Heart left ventricle (tissue), 16 donors: ENCODE measurements around the gene PARD6A. TPM values are rescaled to one million over a fixed set of nuclear protein-coding genes. Genes with fewer than 3 reads are reported as not detected.
A peak's percentile ranks its signal among the peaks of the same experiment; 100 is the strongest.

Experiments
- ATAC-seq, 4 donors: fragments of 200-7000 bp; cut with Tn5 transposase; one replicate each; pipeline ENCODE4 v1.9.1; 2020 to 2022; ENCODE audit warnings: moderate library complexity in 4 of 4, mild to moderate bottlenecking in 3 of 4, moderate number of reproducible peaks in 1 of 4
- DNase-seq, 5 donors: peaks; one replicate each; pipeline ENCODE4 v3.0.0-alpha.2; 2020
- H3K27ac ChIP-seq, 12 donors: fragments of 200-600 bp; sonication (generic) in 4 of 12; one replicate each; pipeline versions ENCODE4 v1.5.0 to v1.8.0; 2016 to 2022; ENCODE audit warnings: mild to moderate bottlenecking in 2 of 12
- H3K27me3 ChIP-seq, 9 donors: fragments of 200-600 bp; sonication (generic) in 2 of 9; one replicate each; pipeline versions ENCODE4 v1.5.1 to v1.8.0; 2016 to 2022; ENCODE audit warnings: mild to moderate bottlenecking in 3 of 9
- H3K36me3 ChIP-seq, 9 donors: fragments of 200-600 bp; sonication (generic) in 2 of 9; one replicate each; pipeline versions ENCODE4 v1.5.0 to v1.8.0; 2018 to 2022; ENCODE audit warnings: mild to moderate bottlenecking in 2 of 9
- H3K4me1 ChIP-seq, 12 donors: fragments of 200-600 bp; sonication (generic) in 4 of 12; one replicate each; pipeline versions ENCODE4 v1.5.0 to v1.8.0; 2016 to 2022; ENCODE audit warnings: mild to moderate bottlenecking in 3 of 12
- H3K4me3 ChIP-seq, 12 donors: fragments of 200-600 bp; sonication (generic) in 4 of 12; one replicate each; pipeline versions ENCODE4 v1.5.0 to v1.8.0; 2017 to 2022; ENCODE audit warnings: mild to moderate bottlenecking in 9 of 12, moderate library complexity in 4 of 12
- H3K9me3 ChIP-seq, 12 donors: fragments of 200-600 bp; sonication (generic) in 4 of 12; one replicate each; pipeline versions ENCODE4 v1.5.0 to v1.8.0; 2016 to 2022; ENCODE audit warnings: mild to moderate bottlenecking in 1 of 12
- POLR2A ChIP-seq, 2 donors: fragments of 450-650 bp; IDR thresholded peaks; one replicate each; pipeline ENCODE4 v1.6.1; 2017; ENCODE audit warnings: antibody characterized with exemption in 2 of 2, mild to moderate bottlenecking in 2 of 2, moderate library complexity in 2 of 2
- WGBS, 4 donors: extraction: QIAGEN DNeasy Blood & Tissue Kit in 2 of 4; methylation state at CpG; one replicate each; pipeline versions ENCODE4 v1.1.5 to v1.1.7; 2013 to 2018; 5-methylcytosine and 5-hydroxymethylcytosine counted together
- intact Hi-C, 10 donors: fragments of 100-400 bp; cut with DNase I; formaldehyde crosslinking; loops; one replicate each; pipeline versions ENCODE4 v1.11.1 to v1.14.2; 2022
- polyA plus RNA-seq, 2 donors: library from polyadenylated mRNA; stranded (reverse); fragments of 200-250 nt; gene quantifications; one replicate each; pipeline ENCODE4 v1.2.3, GENCODE V29; 2013
- total RNA-seq, 9 donors: library from RNA; depleted of rRNA in 2 of 9; stranded (reverse); fragments of >200 nt in 2 of 9; fragmentation: NEBNext Ultra II Directional in 3 of 9; extraction: Animal tissue kit (Norgen Biotek cat#: 25700) in 3 of 9; gene quantifications; one replicate each; pipeline versions ENCODE4 v1.1.0 to v1.2.4, GENCODE V29; 2016 to 2023
- TF ChIP-seq, protein P1 (sequence below), 12 donors: fragments of 200-600 bp; sonication (generic) in 4 of 12; IDR thresholded peaks; one replicate each; pipeline versions ENCODE4 v1.5.0 to v1.8.0; 2018 to 2022; ENCODE audit warnings: antibody characterized with exemption in 12 of 12, mild to moderate bottlenecking in 5 of 12
- donor health status: ischemic (EF 13 %, LVEDD 7.1; RV severe dilation, severe dysfunction).
- donor health status: healthy with polysubstance abuse.
- donor health status: DM: no; HTN: yes; CAD: no.
- donor health status: DM: no; HTN: no; CAD: no.
- donor health status: ischemic (EF 25% LVEDD 6.9; RV normal size, moderate dysfunction).
- donor health status: ischemic (EF 25% LVEDD 5.7; RV mildly dilated, moderate dysfunction).
- donor health status: healthy.
- donor health status: DM: yes; HTN: yes; CAD: no.
- donor health status: ischemic (EF 35%, LVEDD 5.7; RV mildly dilated, moderate dysfunction).
- donor health status: nonischemic (EF 11% LVEDD 7.7; RV severe dilation, severe dysfunction).
- donor health status: DM: yes; HTN: yes; CAD: no.
- donor health status: PGD.
- donor health status: ischemic (EF 29% LVEDD 5.4; RV normal size, mild dysfunction).
- donor health status: nonischemic (EF 23%, LVEDD 6.1; RV moderate dilation, normal function).

The PARD6A gene
- total and polyA plus RNA-seq, 11 donors: 1.7 to 7.0 (median 2.9) TPM

GRCh38 chr16:67661886-67662652 is 1.3 kb downstream of the PARD6A start:
- peaks cover 0 to 21% (median 0%) of the 10 kb centered on the region in 9 donors for H3K36me3 ChIP-seq
- no peak for TF ChIP-seq POLR2A (IDR thresholded peaks at IDR 0.05)
- TF ChIP-seq, protein P1, sequence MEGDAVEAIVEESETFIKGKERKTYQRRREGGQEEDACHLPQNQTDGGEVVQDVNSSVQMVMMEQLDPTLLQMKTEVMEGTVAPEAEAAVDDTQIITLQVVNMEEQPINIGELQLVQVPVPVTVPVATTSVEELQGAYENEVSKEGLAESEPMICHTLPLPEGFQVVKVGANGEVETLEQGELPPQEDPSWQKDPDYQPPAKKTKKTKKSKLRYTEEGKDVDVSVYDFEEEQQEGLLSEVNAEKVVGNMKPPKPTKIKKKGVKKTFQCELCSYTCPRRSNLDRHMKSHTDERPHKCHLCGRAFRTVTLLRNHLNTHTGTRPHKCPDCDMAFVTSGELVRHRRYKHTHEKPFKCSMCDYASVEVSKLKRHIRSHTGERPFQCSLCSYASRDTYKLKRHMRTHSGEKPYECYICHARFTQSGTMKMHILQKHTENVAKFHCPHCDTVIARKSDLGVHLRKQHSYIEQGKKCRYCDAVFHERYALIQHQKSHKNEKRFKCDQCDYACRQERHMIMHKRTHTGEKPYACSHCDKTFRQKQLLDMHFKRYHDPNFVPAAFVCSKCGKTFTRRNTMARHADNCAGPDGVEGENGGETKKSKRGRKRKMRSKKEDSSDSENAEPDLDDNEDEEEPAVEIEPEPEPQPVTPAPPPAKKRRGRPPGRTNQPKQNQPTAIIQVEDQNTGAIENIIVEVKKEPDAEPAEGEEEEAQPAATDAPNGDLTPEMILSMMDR (IDR thresholded peaks at IDR 0.05): no peak
- no peaks in the 10 kb centered on the region for H3K27me3 ChIP-seq
- no peak overlapping the region for H3K4me3 ChIP-seq
- no peaks in the 10 kb centered on the region for H3K9me3 ChIP-seq
- H3K4me1 ChIP-seq: peaks cover 4 to 36% (median 29%) of the 10 kb centered on the region in 12 donors
- DNase-seq (peak in 2 of 5 donors; percentile 17 to 29), ATAC-seq (no peak)
- WGBS, 4 donors: 91 to 95% (median 95%) methylated on average over 12 to 34 of the region's 34 CpGs
- intact Hi-C loops: loop anchor here in 2 of 10 donors (2.0 to 10.0 kb wide), 2 partner anchors 99 to 173 kb away; partner anchors contain the start of gene CTCF (in 1 of the 2)
- H3K27ac ChIP-seq: no peak overlapping the region

- Histone ChIP-seq H3K4me1 (peaks cover 4 to 42% (median 34%) of the 10 kb centered on the region in 12 donors), H3K36me3 (peaks cover 0 to 21% (median 0%) of the 10 kb centered on the region in 9 donors), H3K9me3 (no peaks in the 10 kb centered on the region), H3K27ac (no peak overlapping the region), H3K4me3 (no peak overlapping the region), H3K27me3 (no peaks in the 10 kb centered on the region)
- TF ChIP-seq, protein P1 (IDR thresholded peaks at IDR 0.05): no peak
- no peak for TF ChIP-seq POLR2A (IDR thresholded peaks at IDR 0.05)
- DNase-seq (peak in 1 of 5 donors; percentile 9), ATAC-seq (no peak)
- intact Hi-C loops: loop anchor here in 1 of 10 donors (10.0 kb wide), 1 partner anchor 172 kb away; no protein-coding TSS in a partner anchor
Observed at GRCh38 chr16:67662653-67663010, 1.9 kb downstream of the PARD6A start.

DNA sequence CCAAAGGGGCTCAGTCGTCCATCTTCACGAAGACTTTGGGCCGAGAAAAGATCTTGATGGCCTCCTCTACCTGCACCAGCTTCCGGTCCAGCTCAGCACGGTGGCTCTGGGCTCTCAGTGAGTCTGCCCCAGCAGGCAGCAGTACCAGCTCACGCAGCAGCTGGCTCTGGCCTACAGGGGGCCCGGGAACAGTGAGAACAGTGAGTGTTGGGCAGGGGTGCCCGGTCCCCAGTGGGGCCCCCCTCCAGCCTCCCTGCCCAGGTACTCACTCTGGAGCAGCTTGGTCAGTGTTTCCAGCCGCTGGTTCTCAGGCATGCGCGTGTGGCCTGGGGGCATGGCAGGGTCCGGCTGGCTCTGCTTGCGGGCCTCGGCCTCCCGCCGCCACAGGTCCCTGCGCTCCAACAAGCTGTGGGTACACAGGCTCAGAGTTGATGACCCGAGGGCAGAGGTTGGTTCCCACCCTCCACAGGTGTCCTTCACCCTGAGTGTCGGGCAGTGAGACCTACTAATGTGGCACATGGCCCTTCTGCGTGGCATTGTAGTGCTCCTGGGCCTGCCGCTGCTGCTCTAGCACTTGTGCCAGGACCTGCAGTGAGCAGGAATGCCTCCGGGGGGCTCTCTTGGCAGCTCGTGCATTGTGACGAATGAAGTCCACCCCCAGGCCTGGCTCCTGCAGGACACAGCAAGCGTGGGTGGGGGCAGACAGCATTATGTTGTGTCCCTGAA is 2.6 kb downstream of the PARD6A start:
- DNase-seq: peak in 2 of 5 donors; percentile 27 to 32
- 66 to 84% (median 83%) methylated on average over 10 to 25 of the region's 25 CpGs for WGBS, 4 donors

More for the DNA sequence above, 2.6 kb downstream of the PARD6A start:
- H3K27me3 ChIP-seq: no peaks in the 10 kb centered on the region
- intact Hi-C loops: loop anchor here in 1 of 10 donors (10.0 kb wide), 1 partner anchor 171 kb away; no protein-coding TSS in a partner anchor
- peaks cover 0 to 18% (median 0%) of the 10 kb centered on the region in 9 donors for H3K36me3 ChIP-seq
- no peak for ATAC-seq
- H3K4me1 ChIP-seq: peaks cover 4 to 49% (median 39%) of the 10 kb centered on the region in 12 donors
- no peak overlapping the region for H3K4me3 ChIP-seq
- no peaks in the 10 kb centered on the region for H3K9me3 ChIP-seq
- TF ChIP-seq, protein P1 (IDR thresholded peaks at IDR 0.05): peak in 1 of 12 donors; percentile 18
- TF ChIP-seq POLR2A (IDR thresholded peaks at IDR 0.05): no peak
- no peak overlapping the region for H3K27ac ChIP-seq
